ENCODE data around the gene ISCU. TPM values are rescaled to one million over a fixed set of nuclear protein-coding genes. Genes with fewer than 3 reads are reported as not detected.

Gene ISCU
- total RNA-seq, 1 donor from 2014 or later: 103 TPM

DNA sequence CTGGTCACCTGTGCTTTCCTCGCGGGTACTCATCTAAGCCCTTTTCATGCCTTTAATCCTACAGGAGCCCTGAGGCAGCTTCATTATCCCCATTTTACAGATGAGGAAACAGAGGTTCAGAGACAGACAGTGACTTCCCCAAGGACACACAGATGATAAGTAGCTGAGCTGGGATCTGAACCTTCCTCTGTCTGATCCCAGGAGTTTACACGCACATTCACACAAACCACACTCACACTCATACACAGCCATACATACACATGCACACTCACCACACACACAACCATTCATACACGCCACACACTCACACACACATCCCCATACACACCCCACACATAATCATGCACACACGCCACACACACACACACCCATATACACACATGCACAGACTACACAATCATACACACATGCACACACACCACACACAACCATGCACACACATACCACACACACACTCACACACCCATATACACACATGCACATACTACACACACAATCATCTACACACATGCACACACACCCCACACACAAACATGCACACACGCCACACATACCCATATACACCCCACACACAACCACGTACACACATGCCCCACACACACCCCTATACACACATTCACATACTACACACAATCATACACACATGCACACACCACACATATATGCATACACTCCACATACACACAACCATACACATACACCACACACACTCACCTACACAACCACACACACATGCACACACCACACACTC is 32.7 kb downstream of the ISCU start:
- H3K4me3 Mint-ChIP-seq (ENCODE audit: unreplicated experiment): no peak overlapping the region
- no peaks in the 10 kb centered on the region for H3K27me3 Mint-ChIP-seq (ENCODE audit: unreplicated experiment)
- no peak for DNase-seq (ENCODE audit: extremely low spot score, unreplicated experiment)
- no peaks in the 10 kb centered on the region for H3K36me3 Mint-ChIP-seq (ENCODE audit: unreplicated experiment)
- TF ChIP-seq, protein P1, sequence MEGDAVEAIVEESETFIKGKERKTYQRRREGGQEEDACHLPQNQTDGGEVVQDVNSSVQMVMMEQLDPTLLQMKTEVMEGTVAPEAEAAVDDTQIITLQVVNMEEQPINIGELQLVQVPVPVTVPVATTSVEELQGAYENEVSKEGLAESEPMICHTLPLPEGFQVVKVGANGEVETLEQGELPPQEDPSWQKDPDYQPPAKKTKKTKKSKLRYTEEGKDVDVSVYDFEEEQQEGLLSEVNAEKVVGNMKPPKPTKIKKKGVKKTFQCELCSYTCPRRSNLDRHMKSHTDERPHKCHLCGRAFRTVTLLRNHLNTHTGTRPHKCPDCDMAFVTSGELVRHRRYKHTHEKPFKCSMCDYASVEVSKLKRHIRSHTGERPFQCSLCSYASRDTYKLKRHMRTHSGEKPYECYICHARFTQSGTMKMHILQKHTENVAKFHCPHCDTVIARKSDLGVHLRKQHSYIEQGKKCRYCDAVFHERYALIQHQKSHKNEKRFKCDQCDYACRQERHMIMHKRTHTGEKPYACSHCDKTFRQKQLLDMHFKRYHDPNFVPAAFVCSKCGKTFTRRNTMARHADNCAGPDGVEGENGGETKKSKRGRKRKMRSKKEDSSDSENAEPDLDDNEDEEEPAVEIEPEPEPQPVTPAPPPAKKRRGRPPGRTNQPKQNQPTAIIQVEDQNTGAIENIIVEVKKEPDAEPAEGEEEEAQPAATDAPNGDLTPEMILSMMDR (IDR thresholded peaks at IDR 0.05): no peak
- peaks cover 14% of the 10 kb centered on the region for H3K4me1 Mint-ChIP-seq (ENCODE audit: unreplicated experiment)
- no peaks in the 10 kb centered on the region for H3K9me3 Mint-ChIP-seq (ENCODE audit: unreplicated experiment)
- H3K27ac Mint-ChIP-seq (ENCODE audit: unreplicated experiment): no peak overlapping the region

DNA sequence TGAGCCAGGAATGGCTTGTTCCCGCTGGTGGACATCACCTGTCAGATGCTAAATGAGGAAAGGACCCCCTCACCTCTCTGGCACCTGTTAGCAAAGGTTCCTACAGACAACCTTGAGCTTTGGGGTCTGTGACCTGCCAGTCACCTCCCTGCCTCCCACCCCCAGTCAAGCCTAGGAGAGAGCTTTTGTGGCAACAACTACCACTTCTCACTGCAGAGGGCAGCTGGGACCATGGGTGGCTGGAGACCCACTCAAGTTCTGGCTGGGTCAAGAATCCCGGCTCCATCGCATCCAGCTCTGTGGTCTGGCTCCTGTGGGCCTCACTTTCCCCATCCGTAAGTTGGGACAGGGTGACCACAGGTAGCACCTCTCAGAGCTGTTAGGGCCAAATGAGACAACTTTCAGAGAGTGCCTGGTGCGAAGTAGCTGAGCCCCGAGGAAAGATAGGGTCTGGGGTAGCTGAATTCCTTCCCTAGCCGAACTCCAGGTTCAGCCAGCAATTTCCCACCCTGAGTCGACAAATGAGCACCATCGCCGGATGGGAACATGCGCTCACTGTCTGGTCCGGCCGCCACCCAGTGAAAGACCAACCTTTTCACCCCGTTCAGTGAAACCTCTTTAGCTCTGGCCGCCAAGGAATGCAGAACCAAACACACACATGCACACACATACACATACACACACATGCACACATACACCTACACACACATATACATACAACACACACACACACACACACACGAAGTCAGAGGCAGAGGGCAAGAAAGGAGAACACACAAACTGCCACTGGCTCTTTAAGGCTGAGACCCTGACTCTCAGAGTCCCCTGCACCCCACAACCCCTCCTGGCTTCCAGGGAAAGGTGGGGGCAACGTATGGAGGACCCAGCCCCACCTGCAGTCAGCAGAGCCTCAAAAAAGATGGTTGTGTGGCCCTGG is 33.6 kb downstream of the ISCU start:
- TF ChIP-seq, protein P1 (IDR thresholded peaks at IDR 0.05): no peak
- Mint-ChIP-seq H3K27ac (ENCODE audit: unreplicated experiment) (no peak overlapping the region), H3K4me3 (ENCODE audit: unreplicated experiment) (no peak overlapping the region), H3K4me1 (ENCODE audit: unreplicated experiment) (peaks cover 14% of the 10 kb centered on the region), H3K36me3 (ENCODE audit: unreplicated experiment) (no peaks in the 10 kb centered on the region), H3K27me3 (ENCODE audit: unreplicated experiment) (no peaks in the 10 kb centered on the region), H3K9me3 (ENCODE audit: unreplicated experiment) (no peaks in the 10 kb centered on the region)
- DNase-seq (ENCODE audit: extremely low spot score, unreplicated experiment): no peak

DNA sequence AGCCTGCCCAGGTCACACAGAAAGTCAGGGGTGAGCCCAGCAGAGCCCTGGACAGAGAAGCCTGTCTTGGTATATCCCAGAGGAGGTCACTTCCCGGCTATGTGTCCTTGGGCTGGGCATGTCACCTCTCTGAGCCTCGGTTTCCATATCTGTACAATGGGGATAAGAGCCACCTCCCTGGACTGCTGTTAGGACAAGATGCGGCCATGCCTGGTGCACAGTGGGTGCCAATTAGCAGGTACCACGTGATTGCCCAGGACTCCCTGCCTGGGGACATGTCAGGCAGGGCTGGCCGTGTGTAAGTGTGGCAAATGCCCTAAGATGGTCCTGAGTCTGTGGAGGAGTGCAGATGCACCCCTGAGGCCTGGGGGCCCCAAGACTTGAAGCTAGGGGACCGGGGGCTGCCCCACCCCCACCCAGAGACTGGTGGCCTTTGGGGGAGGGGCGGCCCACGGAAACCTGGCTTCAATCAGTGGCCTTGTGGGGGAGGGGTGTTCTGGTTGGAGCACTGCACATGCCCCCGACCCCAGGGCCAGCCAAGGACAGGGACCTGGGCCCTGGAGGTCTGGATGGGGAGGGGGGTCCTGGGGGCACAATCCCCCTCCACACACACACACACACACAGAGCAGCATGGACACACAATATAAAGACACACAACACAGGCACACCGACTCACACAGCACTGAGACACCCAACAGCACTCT is 34.6 kb downstream of the ISCU start:
- TF ChIP-seq, protein P1 (IDR thresholded peaks at IDR 0.05): no peak
- Mint-ChIP-seq H3K27me3 (ENCODE audit: unreplicated experiment) (no peaks in the 10 kb centered on the region), H3K4me3 (ENCODE audit: unreplicated experiment) (no peak overlapping the region), H3K9me3 (ENCODE audit: unreplicated experiment) (no peaks in the 10 kb centered on the region), H3K27ac (ENCODE audit: unreplicated experiment) (no peak overlapping the region), H3K36me3 (ENCODE audit: unreplicated experiment) (no peaks in the 10 kb centered on the region), H3K4me1 (ENCODE audit: unreplicated experiment) (peaks cover 11% of the 10 kb centered on the region)
- no peak for DNase-seq (ENCODE audit: extremely low spot score, unreplicated experiment)

DNA sequence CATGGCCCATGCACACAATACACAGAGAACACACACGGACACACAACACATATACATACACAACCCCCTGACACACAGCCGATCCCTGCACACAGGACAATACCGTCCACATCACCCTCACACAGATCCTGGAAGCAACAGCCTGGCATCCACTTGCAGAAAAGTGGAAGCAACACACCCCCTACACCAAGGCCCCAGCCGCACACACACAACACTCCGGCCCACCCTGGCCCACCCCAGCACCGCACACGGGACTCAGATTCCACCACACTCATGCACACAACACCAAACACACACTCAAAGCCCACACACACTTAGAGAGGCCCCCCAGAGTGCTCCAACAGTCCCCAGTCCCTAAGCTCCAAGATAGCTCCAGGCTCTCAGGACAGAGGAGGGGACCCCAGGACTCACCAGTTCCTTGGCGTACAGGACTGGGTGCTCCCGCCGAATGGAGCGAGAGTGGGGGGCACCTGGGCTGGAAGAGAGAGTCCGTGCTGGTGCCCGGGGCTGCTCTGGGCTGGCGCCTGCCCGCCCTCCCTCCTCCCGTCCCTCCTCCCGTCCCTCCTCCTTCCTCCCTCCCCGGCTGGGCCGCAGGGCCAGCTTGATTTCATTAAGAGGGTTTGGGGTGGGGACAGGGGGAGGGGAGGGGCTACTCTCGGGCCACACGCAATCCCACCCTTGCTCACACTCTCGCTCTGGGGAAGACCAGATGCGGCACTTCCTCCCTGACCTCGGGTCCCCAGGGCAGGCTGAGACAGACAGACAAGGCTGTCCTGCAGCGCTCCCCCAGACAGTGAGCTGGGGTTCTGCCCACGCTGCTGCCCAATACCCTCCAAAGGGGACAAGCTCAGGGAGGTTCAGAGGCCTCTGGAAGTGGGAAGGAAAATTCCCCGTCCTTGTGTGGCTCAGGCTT is 35.4 kb downstream of the ISCU start, which contains the start of gene TMEM119:
Gene TMEM119 (minus strand): TSS at position 526 of the 913 bp plus-strand sequence. CDS start 5,701 bp downstream, outside the sequence.
- no peaks in the 10 kb centered on the region for H3K9me3 Mint-ChIP-seq (ENCODE audit: unreplicated experiment)
- H3K4me1 Mint-ChIP-seq (ENCODE audit: unreplicated experiment): peaks cover 11% of the 10 kb centered on the region
- TF ChIP-seq, protein P1 (IDR thresholded peaks at IDR 0.05): no peak
- DNase-seq (ENCODE audit: extremely low spot score, unreplicated experiment): no peak
- no peak within 1 kb of the TSS for H3K4me3 Mint-ChIP-seq (ENCODE audit: unreplicated experiment)
- no peaks in the 10 kb centered on the region for H3K36me3 Mint-ChIP-seq (ENCODE audit: unreplicated experiment)
- H3K27ac Mint-ChIP-seq (ENCODE audit: unreplicated experiment): peak within 1 kb of the TSS; percentile 45
- no peaks in the 10 kb centered on the region for H3K27me3 Mint-ChIP-seq (ENCODE audit: unreplicated experiment)

Measured in osteocyte (in vitro differentiated cells).